HG03575 (cell line): ENCODE measurements around the gene PDE10A.

Experiments used
- ATAC-seq: cut with Tn5 transposase; IDR thresholded peaks from one replicate; pipeline ENCODE4 v1.9.1; 2021; ENCODE audit not compliant: unreplicated experiment, insufficient number of reproducible peaks, low FRiP score; ENCODE audit errors: extremely low read depth

PDE10A gene

GRCh38 chr6:165680975-165681374 lies 17.9 kb upstream of the PDE10A start:
- ATAC-seq: no peak

DNA sequence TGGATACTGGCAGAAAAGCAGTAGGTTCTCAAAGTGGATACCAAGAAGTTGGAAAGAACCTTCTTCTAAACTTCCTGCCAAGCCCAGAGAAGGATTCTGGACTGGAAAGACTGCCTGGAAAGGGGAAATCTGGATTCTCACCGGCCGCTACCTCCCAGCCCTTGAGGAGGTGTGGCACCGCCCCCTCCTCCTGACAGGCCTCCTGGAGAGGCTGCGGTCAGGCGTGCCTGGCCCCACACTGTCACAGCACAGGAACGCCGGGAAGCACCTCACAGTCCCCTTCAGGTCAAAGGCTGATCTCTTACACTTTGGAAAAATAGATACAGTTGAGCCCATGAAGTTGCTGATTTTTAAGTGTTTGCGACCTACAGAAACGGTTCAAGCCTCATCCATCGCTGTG lies 16.3 kb upstream of the PDE10A start:
- ATAC-seq: no peak

DNA sequence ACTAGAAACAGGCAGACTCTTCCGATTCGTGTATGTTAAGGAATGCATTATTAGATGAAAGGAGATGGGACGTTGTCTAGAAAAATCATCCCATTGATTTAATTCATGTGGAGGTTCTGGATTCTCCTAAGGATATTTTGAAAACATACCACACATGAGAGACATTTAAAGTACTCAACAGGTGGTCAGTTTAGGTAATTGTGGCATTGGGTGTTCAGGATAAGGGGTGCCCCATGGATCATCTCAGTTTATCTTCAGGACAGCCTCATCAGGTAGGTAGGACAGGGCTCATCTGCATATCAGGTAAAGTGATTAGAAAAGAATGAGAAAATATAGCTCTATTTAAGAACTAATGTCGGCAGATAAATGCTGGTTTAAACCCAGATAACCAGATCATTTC lies 15.9 kb upstream of the PDE10A start:
- ATAC-seq: no peak

- no peak for ATAC-seq
Observed at GRCh38 chr6:165678429-165678828, 15.4 kb upstream of the PDE10A start.

- ATAC-seq: no peak
Observed at GRCh38 chr6:165677091-165677490, 14.1 kb upstream of the PDE10A start.

- no peak for ATAC-seq
Observed at GRCh38 chr6:165676435-165677068, 13.5 kb upstream of the PDE10A start.

GRCh38 chr6:165675120-165675519 lies 12.1 kb upstream of the PDE10A start:
- ATAC-seq: no peak

DNA sequence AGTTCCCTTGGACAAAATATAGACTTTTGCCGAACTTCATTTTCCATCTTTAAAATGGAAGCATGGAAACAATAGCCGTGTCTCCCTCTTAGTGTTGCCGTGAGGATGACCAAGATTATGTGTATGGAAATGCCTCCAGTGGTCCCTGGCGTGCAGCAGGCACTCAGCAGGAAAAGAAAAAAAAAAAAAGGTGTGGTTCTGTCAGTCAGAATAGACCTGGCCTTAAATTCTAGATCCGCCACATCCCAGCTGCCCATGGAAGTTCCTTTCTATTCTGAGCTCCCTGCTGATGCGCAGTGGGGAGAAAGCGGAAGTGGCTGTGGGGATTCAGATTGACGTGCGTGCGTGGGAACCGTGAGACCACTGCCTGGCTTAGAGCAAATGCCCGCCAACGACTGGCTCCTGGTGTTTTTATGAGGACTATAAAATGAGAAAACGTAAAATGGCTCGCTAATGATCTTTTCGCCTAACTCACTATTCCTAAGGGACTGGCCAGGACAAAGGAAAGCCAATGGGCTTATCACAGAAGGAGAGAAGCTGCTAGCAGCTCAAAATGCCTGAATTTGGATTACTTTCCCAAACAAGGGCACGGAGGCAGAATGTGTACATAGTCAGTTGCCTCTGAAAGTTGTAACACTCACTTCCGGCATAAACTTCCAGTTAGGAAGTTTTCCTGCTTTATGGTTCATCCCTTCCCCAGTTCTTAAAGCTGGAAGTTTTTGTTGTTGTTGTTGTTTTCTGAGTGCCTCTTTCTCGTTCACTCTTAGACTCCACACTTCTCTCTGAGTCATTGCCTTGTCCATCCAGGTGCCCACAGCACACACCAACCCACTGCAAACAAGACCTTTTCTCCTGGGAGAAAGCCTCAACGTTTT lies 11.4 kb upstream of the PDE10A start:
- ATAC-seq: no peak

DNA sequence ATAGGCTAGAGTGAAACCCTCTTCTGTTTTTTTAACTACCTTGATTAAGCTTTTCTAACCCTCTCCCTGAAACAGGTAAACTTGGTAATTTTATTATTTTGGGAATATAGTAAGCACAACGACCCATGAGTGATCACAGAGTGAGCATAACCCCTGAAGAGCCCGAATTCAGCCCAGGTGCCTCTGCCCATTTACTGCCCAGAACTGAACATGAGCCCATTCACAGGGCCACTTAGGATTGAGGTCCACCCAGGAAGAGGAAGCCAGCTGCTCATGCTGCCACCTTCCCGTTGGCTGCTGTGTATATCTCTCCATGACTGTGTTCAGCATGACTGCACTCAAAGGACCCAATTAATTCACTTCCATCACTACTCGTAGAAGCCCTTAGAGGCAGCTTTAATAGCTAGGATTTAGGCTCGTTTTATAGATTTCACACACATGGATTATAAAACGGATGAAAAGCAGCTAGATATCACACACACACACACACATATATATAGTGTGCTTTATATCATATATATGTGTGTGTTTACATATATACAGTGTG lies 8.3 kb upstream of the PDE10A start:
- ATAC-seq: no peak

- ATAC-seq: no peak
Observed at GRCh38 chr6:165668951-165669350, 5.9 kb upstream of the PDE10A start.

GRCh38 chr6:165665384-165665672 lies 2.3 kb upstream of the PDE10A start:
- ATAC-seq: no peak

DNA sequence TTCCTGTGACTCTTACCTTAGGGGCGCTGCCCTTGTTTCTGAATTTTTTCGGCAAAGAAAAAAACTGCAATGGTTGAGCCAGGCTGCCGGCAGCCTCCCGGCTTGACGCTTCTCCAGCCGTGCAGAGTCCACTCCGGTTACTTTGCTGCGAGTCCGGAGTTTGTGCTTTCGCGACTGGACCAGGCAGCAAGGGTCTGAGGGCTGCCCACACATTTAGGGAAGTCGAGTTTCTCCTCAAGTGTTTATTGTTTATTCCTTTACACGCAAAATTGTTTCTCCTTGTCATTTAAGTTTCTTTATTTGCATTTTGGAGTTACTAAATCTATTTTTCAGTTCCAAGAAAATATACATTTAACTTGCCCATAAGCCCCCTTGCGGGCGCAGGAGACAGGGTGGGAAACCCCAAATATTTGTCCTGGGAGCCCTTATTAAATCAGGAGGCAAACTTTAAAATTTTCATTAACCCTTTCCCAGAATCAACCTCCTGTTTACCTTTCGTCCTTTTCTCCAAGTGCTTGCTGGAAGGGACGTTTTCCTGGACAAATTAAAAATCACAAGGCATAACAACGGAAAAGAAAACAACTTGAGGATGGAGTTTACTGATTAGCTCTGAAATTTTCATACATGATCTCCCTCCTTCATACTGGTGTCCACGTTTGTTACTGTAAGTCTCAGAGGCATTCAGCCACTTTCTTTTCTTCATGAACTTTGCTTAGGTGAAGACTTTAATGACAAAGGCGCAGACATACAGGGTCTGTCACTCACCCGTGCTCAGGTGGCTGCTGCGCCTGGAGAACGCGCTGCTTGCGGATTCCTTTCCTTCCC lies 1.7 kb upstream of the PDE10A start:
- ATAC-seq: no peak

- ATAC-seq: no peak
Observed at GRCh38 chr6:165663736-165664558, 906 bp upstream of the PDE10A start.

DNA sequence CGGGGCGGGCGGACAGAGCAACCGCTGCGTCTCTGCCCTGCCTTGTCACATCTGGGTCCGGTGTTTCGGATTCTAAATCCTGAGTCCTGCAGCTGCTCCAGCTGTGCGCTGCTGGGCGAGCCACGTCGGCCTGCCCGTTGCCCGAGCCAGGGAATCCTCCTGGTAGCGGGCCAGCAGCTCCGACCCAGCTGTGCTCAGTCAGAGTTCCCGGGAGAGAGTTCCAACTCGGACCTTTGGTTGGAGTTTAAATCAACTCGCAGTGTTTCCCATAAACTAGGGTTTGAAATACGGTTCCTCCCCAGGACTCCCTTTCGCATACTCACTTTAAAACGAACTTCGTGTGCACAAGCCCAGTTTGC lies 315 bp upstream of the PDE10A start:
- no peak for ATAC-seq

DNA sequence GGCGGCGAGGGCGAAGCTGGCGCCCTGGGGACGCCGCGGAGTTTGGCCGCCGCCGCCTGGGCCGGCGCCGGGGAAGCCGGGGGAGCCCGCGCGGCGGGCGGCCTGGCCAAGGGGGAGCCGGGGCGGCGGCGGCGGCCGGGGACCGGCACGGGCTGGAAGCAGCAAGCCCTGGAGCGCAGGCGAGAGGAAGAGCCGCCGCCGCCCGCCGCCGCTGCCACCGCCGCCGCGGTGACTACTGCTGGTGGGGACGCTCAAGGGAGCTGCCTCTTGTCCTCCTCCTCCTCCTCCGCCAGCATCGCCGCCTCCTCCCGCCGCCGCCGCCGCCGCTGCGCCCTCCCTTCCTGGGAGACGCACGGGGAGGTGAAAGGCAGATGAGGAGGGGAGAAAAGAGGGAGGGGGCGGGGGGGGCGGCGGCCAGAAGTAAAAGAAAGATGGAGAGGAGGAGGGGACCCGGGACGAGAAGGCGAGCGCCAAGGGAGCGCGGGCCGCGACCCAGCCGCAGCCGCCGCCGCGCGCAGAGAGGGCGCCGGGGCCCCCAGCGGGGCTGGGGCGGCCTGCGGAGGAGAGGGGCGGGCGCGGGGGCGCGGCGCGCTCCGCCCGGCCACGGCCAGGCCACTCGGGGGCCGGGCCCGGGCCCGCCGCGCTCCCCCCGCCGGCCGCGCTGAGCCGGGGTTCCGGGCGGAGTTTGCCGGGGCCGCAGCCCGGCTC lies 846 bp downstream of the PDE10A start:
- ATAC-seq: no peak

DNA sequence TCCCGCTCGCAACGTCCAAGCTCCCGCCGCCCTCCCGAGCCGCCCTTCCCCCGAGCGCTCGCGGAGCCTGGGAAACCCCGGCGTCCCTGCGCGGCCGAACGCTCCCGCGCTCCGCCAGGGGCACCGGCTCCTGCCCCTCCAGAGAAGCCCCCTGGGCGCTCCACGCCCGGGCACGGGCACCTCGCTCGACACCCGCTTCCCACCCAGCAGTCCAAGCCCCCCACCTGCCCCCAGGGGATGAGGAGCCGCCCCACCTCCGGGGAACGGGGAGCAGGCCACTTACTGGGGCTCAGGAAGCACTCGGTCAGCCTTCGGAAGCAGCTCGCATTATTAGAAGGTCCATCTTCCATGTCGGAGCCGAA lies 1.4 kb downstream of the PDE10A start:
- ATAC-seq: no peak

GRCh38 chr6:165660857-165661663 lies 2.0 kb downstream of the PDE10A start:
- ATAC-seq: no peak
